22Rv1 (cell line): Measurements from ENCODE around the gene CDH12.

Experiments
- ZFX ChIP-seq: fragments of 450-650 bp; IDR thresholded peaks from 2 replicates; pipeline ENCODE4 v1.6.1; 2017; ENCODE audit warnings: antibody characterized with exemption, borderline replicate concordance
- TF ChIP-seq, protein P1 (sequence below): fragments of 450-650 bp; IDR thresholded peaks from 2 replicates; pipeline ENCODE4 v1.5.1; 2017; ENCODE audit warnings: mild to moderate bottlenecking

GRCh38 chr5:22844636-22845035 lies 8.5 kb downstream of the CDH12 start:
- TF ChIP-seq, protein P1, sequence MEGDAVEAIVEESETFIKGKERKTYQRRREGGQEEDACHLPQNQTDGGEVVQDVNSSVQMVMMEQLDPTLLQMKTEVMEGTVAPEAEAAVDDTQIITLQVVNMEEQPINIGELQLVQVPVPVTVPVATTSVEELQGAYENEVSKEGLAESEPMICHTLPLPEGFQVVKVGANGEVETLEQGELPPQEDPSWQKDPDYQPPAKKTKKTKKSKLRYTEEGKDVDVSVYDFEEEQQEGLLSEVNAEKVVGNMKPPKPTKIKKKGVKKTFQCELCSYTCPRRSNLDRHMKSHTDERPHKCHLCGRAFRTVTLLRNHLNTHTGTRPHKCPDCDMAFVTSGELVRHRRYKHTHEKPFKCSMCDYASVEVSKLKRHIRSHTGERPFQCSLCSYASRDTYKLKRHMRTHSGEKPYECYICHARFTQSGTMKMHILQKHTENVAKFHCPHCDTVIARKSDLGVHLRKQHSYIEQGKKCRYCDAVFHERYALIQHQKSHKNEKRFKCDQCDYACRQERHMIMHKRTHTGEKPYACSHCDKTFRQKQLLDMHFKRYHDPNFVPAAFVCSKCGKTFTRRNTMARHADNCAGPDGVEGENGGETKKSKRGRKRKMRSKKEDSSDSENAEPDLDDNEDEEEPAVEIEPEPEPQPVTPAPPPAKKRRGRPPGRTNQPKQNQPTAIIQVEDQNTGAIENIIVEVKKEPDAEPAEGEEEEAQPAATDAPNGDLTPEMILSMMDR = no peak
- no peak for TF ChIP-seq ZFX
